Measurements from ENCODE around the gene ABHD12B.

Gene ABHD12B

DNA sequence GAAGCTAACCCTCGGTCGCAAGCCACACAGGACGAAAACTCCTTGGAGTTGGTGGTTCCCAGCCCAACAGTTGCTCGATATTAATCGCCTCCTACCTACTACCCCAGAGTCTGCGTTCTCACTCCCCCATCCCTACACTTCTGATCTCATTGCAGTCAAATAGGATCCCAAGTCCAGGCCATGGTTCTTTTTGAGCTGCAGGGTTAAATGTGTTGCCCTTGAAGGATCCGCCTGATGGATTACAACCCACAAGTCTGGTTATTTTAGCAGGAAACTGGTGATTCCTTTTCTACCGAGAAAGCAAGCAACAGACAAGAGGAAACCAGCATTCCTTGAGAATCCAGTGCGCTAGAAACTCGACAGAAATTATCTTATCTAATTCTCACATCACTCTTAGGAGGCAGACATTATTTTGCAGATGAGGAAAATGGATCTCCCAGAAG, 40.1 kb upstream of the ABHD12B start:
- H3K36me3 Mint-ChIP-seq: peaks cover 22% of the 10 kb centered on the region
- peaks cover 59% of the 10 kb centered on the region for H3K4me1 Mint-ChIP-seq
- H3K9me3 Mint-ChIP-seq: no peaks in the 10 kb centered on the region
- no peak for DNase-seq
- peak overlapping the region; percentile 93 for H3K27ac Mint-ChIP-seq
- CTCF ChIA-PET: interaction anchor here (1.2 kb wide), 1 partner anchor 54 kb away, joined by 4 read pairs; no protein-coding TSS in a partner anchor
- H3K4me3 Mint-ChIP-seq: peak overlapping the region; percentile 90
- H3K27me3 Mint-ChIP-seq: peaks cover 16% of the 10 kb centered on the region

DNA sequence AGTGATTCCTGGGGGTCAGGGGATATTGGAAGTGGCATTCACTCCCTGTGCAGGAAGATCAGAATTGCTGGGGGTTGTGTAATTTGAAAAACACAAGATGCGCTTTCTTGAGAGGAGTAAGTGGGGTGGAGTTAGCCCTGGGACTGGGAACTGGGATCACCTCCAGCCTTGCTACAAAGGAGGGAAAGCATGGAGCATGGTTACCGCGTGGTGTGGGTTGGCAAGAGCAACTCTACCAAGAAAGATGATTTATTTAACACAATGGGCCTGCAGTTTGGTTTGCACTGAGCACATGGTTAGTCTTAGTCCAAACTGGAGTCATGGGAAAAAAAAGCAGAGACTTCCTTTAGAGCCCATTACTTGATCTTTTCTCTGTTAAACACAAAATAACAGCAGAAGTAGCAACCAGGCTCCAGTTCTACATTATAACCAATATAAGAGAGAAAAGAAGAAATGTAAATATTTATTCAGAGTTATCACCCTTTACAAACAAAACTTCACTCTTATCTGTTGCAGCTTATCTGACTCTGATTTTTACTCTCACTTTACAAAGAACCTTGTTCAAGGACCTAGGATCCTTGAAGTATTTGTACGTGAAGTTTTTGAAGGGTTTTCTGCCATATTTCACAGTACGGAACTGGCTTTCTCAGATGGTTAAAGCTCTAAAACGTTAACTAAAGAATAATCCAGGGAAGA, 38.8 kb upstream of the ABHD12B start:
- H3K4me1 Mint-ChIP-seq: peaks cover 50% of the 10 kb centered on the region
- H3K36me3 Mint-ChIP-seq: peaks cover 16% of the 10 kb centered on the region
- H3K9me3 Mint-ChIP-seq: no peaks in the 10 kb centered on the region
- H3K4me3 Mint-ChIP-seq: no peak overlapping the region
- CTCF ChIA-PET: interaction anchor here (2.3 kb wide), 1 partner anchor 58 kb away, joined by 4 read pairs; no protein-coding TSS in a partner anchor
- H3K27ac Mint-ChIP-seq: no peak overlapping the region
- no peak for DNase-seq
- H3K27me3 Mint-ChIP-seq: peaks cover 16% of the 10 kb centered on the region

DNA sequence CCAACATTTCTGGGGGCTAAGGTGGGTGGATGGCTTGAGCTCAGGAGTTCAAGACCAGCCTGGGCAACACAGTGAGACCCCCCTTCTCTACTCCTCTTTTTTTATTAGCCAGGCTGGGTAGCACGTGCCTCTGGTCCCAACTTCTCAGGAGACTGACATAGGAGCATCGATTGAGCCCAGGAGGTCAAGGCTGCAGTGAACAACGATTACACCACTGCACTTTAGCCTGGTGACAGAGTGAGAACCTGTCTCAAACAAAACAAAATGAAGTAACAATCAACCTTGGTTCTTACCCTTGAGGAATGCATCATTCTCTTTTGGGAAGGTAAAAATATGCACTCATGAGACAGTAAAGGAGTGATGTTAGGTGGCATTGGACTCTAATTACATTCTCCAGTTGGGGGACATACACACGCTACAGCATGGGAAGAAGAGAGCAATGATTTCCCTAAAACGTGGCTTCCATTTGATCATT, 37.0 kb upstream of the ABHD12B start:
- Mint-ChIP-seq H3K27ac (no peak overlapping the region), H3K4me3 (no peak overlapping the region)

DNA sequence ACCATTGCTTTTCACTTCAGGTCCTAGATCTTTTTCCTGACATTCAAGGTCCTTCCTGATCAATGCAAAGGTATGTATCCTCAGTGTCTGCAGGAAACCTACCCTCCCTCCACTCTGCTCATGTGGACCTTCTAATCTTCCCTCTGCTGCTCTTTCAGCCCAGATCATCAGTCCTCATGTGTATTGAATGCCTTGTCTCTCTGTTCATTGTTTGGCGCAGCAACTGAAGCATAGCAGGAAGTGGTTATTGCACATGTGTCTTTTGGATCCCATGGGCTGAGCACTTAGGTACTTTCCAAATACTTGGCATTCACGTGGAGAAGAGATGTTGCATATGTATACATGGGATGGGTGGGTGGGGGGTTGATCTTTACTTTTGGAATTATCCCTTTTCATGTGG, 36.6 kb upstream of the ABHD12B start:
- no peak overlapping the region for H3K27ac Mint-ChIP-seq
- peak; percentile 46 for DNase-seq

More for the DNA sequence above, 37.0 kb upstream of the ABHD12B start:
- CTCF ChIA-PET: interaction anchor here (2.3 kb wide), 1 partner anchor 60 kb away, joined by 4 read pairs; no protein-coding TSS in a partner anchor
- DNase-seq: no peak
- peaks cover 44% of the 10 kb centered on the region for H3K4me1 Mint-ChIP-seq
- peaks cover 14% of the 10 kb centered on the region for H3K27me3 Mint-ChIP-seq
- H3K9me3 Mint-ChIP-seq: no peaks in the 10 kb centered on the region
- peaks cover 2% of the 10 kb centered on the region for H3K36me3 Mint-ChIP-seq

DNA sequence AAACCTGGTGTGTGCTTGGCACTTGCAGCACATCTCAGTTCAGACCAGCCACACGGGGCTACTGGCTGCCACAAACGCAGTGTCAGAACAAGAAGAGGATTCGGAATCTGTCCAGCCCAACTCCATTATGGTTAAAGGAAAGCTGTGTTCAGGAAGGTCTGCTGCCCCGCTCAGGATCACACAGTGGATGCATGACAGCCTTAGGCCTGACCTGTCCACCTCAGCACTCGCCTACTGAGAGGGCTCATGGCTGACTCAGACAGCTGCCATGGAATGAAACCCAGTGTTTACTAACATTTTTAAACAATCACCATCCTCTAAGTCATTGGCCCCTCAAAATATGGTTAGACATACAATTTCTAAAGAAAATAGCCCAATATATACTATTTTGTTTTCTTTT, 35.3 kb upstream of the ABHD12B start:
- no peak for DNase-seq
- Mint-ChIP-seq H3K9me3 (no peaks in the 10 kb centered on the region), H3K27me3 (peaks cover 16% of the 10 kb centered on the region), H3K36me3 (peaks cover 3% of the 10 kb centered on the region), H3K4me1 (peaks cover 42% of the 10 kb centered on the region), H3K4me3 (no peak overlapping the region), H3K27ac (no peak overlapping the region)
- CTCF ChIA-PET: no interaction called here

More for the DNA sequence above, 36.6 kb upstream of the ABHD12B start:
- Mint-ChIP-seq H3K4me1 (peaks cover 43% of the 10 kb centered on the region), H3K36me3 (peaks cover 1% of the 10 kb centered on the region), H3K4me3 (no peak overlapping the region), H3K9me3 (no peaks in the 10 kb centered on the region), H3K27me3 (peaks cover 14% of the 10 kb centered on the region)
- CTCF ChIA-PET: interaction anchor here (2.3 kb wide), 1 partner anchor 61 kb away, joined by 4 read pairs; no protein-coding TSS in a partner anchor

DNA sequence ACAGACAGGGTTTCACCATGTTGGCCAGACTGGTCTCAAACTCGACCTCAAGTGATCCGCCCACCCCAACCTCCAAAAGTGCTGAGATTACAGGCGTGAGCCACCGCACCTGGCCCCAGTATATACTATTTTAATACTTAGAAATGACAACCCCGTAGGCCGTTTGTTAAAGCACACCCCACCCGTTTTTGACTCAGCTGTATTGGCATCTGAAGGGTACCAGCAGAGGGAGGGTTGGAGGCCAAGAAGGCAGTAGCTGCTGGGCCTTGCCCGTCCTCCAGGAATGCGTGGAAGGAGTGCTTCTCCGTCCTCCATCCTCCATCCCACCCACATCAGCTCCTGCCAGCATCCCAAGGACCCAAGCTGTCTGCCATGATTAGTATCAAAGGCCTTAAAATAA, 34.6 kb upstream of the ABHD12B start:
- H3K9me3 Mint-ChIP-seq: no peaks in the 10 kb centered on the region

DNA sequence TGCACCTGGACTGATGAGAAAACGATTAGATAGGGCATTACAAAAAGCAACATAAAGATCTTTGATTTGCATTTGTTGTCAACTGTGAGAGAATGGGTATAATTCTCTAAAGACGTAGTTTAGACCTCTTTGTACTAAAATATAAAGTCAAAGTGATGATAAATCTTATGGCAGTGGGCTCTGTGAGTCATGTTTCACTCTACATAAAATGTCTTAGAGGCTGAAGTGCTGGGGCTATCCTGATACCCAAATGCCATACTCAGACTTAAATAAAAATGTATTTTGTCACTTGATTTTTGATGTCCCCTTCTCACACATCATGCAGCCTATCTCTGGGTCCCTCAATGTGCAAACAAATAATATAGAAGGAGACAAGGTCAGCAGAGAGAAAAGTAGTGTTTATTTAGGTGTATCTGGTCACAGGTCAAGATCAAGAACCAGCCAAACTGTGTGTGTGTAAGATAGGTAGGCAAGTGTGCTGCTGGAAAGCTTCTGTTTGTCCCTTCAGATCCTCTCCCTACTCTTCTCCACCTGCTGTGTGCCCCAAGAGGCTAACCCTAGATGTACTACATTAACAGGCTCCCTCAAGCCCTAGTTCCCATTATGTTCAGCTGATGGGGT, 33.9 kb upstream of the ABHD12B start:
- H3K9me3 Mint-ChIP-seq: no peaks in the 10 kb centered on the region
- peaks cover 9% of the 10 kb centered on the region for H3K27me3 Mint-ChIP-seq
- peaks cover 2% of the 10 kb centered on the region for H3K36me3 Mint-ChIP-seq
- CTCF ChIA-PET: interaction anchor here (3.5 kb wide), 1 partner anchor 21 kb away, joined by 20 read pairs; no protein-coding TSS in a partner anchor
- H3K4me1 Mint-ChIP-seq: peaks cover 31% of the 10 kb centered on the region
- H3K27ac Mint-ChIP-seq: no peak overlapping the region
- no peak overlapping the region for H3K4me3 Mint-ChIP-seq
- DNase-seq: no peak

More for the DNA sequence above, 34.6 kb upstream of the ABHD12B start:
- no peak overlapping the region for H3K27ac Mint-ChIP-seq
- peaks cover 35% of the 10 kb centered on the region for H3K4me1 Mint-ChIP-seq
- H3K4me3 Mint-ChIP-seq: no peak overlapping the region
- H3K27me3 Mint-ChIP-seq: peaks cover 15% of the 10 kb centered on the region
- DNase-seq: no peak
- CTCF ChIA-PET: interaction anchor here (3.5 kb wide), 1 partner anchor 22 kb away, joined by 20 read pairs; no protein-coding TSS in a partner anchor
- H3K36me3 Mint-ChIP-seq: peaks cover 3% of the 10 kb centered on the region

DNA sequence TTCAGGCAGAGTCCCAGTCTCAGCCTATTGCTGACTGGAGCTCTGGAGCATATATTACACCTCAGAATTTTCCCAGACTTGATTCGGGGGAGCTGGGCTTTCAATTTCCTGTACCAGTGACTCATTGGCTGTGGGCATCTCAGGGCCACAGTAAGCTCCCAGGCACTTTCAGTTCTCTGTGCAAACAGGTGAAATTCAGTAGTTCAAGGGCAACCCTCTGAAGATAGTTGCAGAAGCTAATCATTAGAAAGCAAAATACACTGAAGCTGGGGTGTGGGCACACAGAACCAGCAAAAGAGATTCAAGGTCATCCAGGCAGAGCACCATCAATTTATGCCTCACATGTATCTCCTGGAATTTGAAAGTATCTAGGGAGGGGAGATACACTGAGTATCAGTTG, 32.8 kb upstream of the ABHD12B start:
- peaks cover 7% of the 10 kb centered on the region for H3K27me3 Mint-ChIP-seq
- H3K9me3 Mint-ChIP-seq: no peaks in the 10 kb centered on the region
- no peak overlapping the region for H3K27ac Mint-ChIP-seq
- H3K4me1 Mint-ChIP-seq: peaks cover 28% of the 10 kb centered on the region
- H3K36me3 Mint-ChIP-seq: peaks cover 2% of the 10 kb centered on the region
- DNase-seq: no peak
- CTCF ChIA-PET: interaction anchor here (1.4 to 3.5 kb wide), 2 partner anchors 10 to 20 kb away, joined by 3 to 20 read pairs; no protein-coding TSS in a partner anchor
- H3K4me3 Mint-ChIP-seq: no peak overlapping the region

DNA sequence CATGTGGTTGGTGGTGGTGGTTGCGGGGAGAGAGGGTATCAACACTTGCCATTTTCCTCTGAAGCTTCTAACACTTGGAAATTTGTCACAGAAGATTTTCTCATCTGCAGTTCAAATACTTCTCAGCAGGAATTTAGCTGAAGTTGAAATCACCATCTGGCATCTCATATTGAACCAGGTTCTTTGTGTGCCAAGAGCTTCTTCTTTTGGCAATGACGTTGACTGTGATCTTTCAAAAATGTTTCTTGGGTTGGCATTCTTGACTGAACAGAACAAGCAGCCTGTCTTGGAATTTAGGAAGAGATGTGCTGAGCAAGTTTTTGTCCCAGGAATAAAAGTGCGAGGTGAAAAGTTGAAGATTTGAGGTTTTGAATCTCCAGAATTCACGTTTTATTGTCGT, 32.2 kb upstream of the ABHD12B start:
- Mint-ChIP-seq H3K27me3 (peaks cover 7% of the 10 kb centered on the region), H3K9me3 (no peaks in the 10 kb centered on the region), H3K4me1 (peaks cover 24% of the 10 kb centered on the region), H3K27ac (no peak overlapping the region), H3K4me3 (no peak overlapping the region), H3K36me3 (peaks cover 2% of the 10 kb centered on the region)
- CTCF ChIA-PET: interaction anchor here (1.4 to 3.5 kb wide), 2 partner anchors 9 to 19 kb away, joined by 3 to 20 read pairs; no protein-coding TSS in a partner anchor
- DNase-seq: no peak

DNA sequence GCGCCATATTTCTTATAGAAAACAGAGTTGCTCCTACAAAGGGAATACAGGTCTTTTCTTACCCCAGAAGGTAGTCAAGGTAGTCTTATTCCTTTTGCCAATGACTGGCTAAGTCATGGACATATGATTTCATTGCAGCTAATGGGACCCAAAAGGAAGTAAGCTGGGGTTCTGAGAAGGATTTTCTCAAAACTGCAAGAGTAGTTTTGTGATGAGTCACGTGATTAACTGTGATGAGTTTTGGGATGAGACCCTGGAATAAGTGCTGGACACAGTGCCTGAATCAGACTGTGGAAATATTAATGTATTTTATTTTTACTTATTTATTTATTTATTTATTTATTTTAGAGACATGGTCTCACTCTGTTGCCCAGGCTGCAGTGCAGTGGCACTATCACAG, 27.5 kb upstream of the ABHD12B start:
- CTCF ChIA-PET: no interaction called here
- Mint-ChIP-seq H3K36me3 (peaks cover 2% of the 10 kb centered on the region), H3K4me3 (no peak overlapping the region), H3K27me3 (peaks cover 30% of the 10 kb centered on the region), H3K9me3 (no peaks in the 10 kb centered on the region), H3K4me1 (peaks cover 5% of the 10 kb centered on the region), H3K27ac (no peak overlapping the region)
- DNase-seq: no peak

DNA sequence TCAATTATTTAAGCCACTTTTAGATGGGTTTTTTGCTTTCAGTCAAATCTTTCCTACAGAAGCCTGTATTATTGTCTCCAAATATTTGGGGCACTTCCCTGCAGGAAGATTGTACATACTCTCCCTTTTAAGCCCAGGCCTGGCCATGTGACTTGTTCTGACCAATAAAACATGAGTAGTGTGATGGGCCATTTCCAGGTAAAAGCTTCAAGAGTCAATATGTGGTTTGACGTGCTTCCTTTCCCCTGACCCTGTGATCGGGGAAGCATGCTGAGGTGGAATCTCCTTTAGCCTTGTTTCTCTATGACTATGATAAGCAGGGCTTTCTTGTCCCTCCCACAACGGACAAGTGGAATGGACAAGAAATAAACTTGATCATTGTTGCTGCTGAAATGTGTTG, 26.7 kb upstream of the ABHD12B start:
- Mint-ChIP-seq H3K4me3 (no peak overlapping the region), H3K27ac (no peak overlapping the region), H3K27me3 (peaks cover 32% of the 10 kb centered on the region), H3K36me3 (peaks cover 2% of the 10 kb centered on the region), H3K4me1 (peaks cover 4% of the 10 kb centered on the region), H3K9me3 (no peaks in the 10 kb centered on the region)
- CTCF ChIA-PET: no interaction called here
- no peak for DNase-seq

DNA sequence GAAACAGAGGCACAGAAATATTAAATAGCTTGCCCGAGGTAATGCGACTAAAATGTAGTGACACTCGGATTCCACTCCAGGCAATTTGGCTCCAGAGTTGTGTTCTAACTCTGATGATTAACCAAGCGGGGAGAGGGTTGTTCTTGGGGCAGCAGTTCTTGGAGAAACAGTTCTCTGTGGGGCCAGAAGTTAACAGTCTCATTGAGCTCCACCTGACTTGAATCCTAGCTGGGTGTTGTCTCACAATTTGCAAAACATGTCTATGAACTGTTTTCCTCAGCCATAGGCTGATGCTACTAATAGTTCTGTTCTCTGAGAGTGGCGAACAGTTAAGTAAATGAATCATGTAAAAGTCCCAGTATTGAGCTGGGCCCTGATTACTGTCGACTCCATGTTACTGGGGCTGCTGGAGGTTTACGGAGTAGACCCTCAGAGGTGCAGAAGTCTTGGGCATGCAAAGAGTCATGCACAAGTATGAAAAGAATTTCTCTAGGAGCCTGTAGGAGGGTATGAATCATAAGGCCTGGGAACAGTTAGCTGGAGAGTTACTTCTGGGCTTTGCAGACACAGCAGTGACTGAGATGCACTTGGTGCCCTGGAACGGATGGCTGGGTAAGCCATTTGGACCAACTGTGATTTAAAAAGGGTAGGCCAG, 25.5 kb upstream of the ABHD12B start:
- H3K9me3 Mint-ChIP-seq: no peaks in the 10 kb centered on the region
- DNase-seq: no peak
- CTCF ChIA-PET: interaction anchor here (2.1 kb wide), 1 partner anchor 14 kb away, joined by 8 read pairs; no protein-coding TSS in a partner anchor
- no peak overlapping the region for H3K4me3 Mint-ChIP-seq
- H3K27ac Mint-ChIP-seq: no peak overlapping the region
- no peaks in the 10 kb centered on the region for H3K36me3 Mint-ChIP-seq
- peaks cover 29% of the 10 kb centered on the region for H3K27me3 Mint-ChIP-seq
- H3K4me1 Mint-ChIP-seq: peaks cover 4% of the 10 kb centered on the region

DNA sequence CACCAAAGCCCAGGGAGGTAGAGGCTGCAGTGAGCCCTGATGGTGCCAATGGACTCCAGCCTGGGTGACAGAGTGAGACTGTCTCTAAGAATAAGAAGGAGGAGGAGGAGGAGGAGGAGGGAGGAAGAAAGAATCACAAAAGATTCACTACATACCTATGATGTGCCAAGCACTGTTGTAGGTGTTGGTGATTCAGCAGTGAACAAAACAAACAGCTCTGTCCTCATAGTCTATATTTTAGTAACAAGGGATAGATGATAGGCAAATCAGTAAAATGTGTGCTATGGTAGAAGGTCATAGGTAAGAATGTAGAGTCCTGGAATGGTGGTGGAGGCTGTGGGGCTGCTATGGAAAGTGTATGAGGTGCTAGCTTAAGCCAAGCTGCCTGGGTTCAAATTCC, 18.0 kb upstream of the ABHD12B start:
- Mint-ChIP-seq H3K4me1 (peaks cover 4% of the 10 kb centered on the region), H3K9me3 (no peaks in the 10 kb centered on the region), H3K27ac (no peak overlapping the region), H3K36me3 (no peaks in the 10 kb centered on the region), H3K27me3 (peaks cover 34% of the 10 kb centered on the region), H3K4me3 (no peak overlapping the region)
- DNase-seq: no peak
- CTCF ChIA-PET: interaction anchor here (2.3 kb wide), 1 partner anchor 77 kb away, joined by 7 read pairs; no protein-coding TSS in a partner anchor

DNA sequence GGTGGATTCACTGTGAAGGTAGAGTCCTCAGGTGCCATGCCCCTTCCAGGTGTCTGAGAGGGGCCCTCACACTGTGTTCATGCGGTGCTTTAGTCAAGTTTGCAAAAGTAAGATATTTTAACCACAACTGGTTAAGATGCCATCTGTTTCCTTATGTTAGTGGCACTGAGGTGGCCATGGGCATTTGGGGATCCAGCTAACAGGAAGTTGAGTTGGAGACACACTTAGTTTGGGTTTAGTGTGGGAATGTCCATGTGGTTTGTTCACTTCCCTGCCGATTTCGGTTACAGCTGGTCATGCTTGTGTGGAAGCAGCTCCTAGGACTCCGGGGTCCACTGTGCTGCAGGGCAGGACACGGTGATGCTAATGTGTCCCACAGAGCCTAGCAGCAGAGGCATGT, 17.3 kb upstream of the ABHD12B start:
- Mint-ChIP-seq H3K9me3 (no peaks in the 10 kb centered on the region), H3K27me3 (peaks cover 31% of the 10 kb centered on the region), H3K36me3 (no peaks in the 10 kb centered on the region), H3K4me1 (peaks cover 9% of the 10 kb centered on the region), H3K27ac (no peak overlapping the region), H3K4me3 (no peak overlapping the region)
- CTCF ChIA-PET: interaction anchor here (2.3 kb wide), 1 partner anchor 77 kb away, joined by 7 read pairs; no protein-coding TSS in a partner anchor
- no peak for DNase-seq
